ENCODE measurements around the gene FOXJ1.

The FOXJ1 gene

GRCh38 chr17:76119409-76120371, 21.4 kb downstream of the FOXJ1 start:
- H3K9ac ChIP-seq (ENCODE audit: low read length) = no peak overlapping the region
- H3K4me3 ChIP-seq (ENCODE audit: low read length) = no peak overlapping the region
- no peak for TF ChIP-seq CTCF (IDR thresholded peaks at IDR 0.05; ENCODE audit: low read depth, low read length)
- no peak for TF ChIP-seq EZH2phosphoT487 (IDR thresholded peaks at IDR 0.05; ENCODE audit: low read depth)
- H4K20me1 ChIP-seq (ENCODE audit: insufficient read depth, low read length) = no peaks in the 10 kb centered on the region
- H2AFZ ChIP-seq (ENCODE audit: low read depth, low read length) = no peak overlapping the region
- no peak overlapping the region for H3K4me2 ChIP-seq (ENCODE audit: low read length)
- H3K79me2 ChIP-seq (ENCODE audit: low read length) = no peaks in the 10 kb centered on the region
- H3K27me3 ChIP-seq (ENCODE audit: low read depth, low read length) = no peaks in the 10 kb centered on the region
- H3K36me3 ChIP-seq (replicated peaks; ENCODE audit: low read depth, low read length) = no peaks in the 10 kb centered on the region
- peaks cover 3% of the 10 kb centered on the region; the same call in 1 of the 2 replicates for H3K4me1 ChIP-seq (ENCODE audit: low read length)
- no peak overlapping the region for H3K27ac ChIP-seq (ENCODE audit: low read length)
- H3K9me3 ChIP-seq (ENCODE audit: insufficient read depth, low read length) = no peaks in the 10 kb centered on the region

GRCh38 chr17:76115138-76115754, 25.8 kb downstream of the FOXJ1 start:
- Histone ChIP-seq H3K4me3 (ENCODE audit: low read length) (no peak overlapping the region), H3K27me3 (ENCODE audit: low read depth, low read length) (no peaks in the 10 kb centered on the region), H3K27ac (ENCODE audit: low read length) (no peak overlapping the region), H2AFZ (ENCODE audit: low read depth, low read length) (no peak overlapping the region), H3K9me3 (ENCODE audit: insufficient read depth, low read length) (no peaks in the 10 kb centered on the region), H4K20me1 (ENCODE audit: insufficient read depth, low read length) (no peaks in the 10 kb centered on the region), H3K36me3 (replicated peaks; ENCODE audit: low read depth, low read length) (no peaks in the 10 kb centered on the region), H3K4me1 (ENCODE audit: low read length) (no peaks in the 10 kb centered on the region), H3K9ac (ENCODE audit: low read length) (no peak overlapping the region), H3K79me2 (ENCODE audit: low read length) (no peaks in the 10 kb centered on the region), H3K4me2 (ENCODE audit: low read length) (no peak overlapping the region)
- TF ChIP-seq CTCF (IDR thresholded peaks at IDR 0.05; ENCODE audit: low read depth, low read length) = no peak
- TF ChIP-seq EZH2phosphoT487 (IDR thresholded peaks at IDR 0.05; ENCODE audit: low read depth) = no peak

GRCh38 chr17:76111956-76112355, 29.1 kb downstream of the FOXJ1 start:
- Histone ChIP-seq H3K9ac (ENCODE audit: low read length) (no peak overlapping the region), H3K27ac (ENCODE audit: low read length) (no peak overlapping the region), H3K27me3 (ENCODE audit: low read depth, low read length) (no peaks in the 10 kb centered on the region), H3K4me3 (ENCODE audit: low read length) (no peak overlapping the region), H4K20me1 (ENCODE audit: insufficient read depth, low read length) (no peaks in the 10 kb centered on the region), H2AFZ (ENCODE audit: low read depth, low read length) (no peak overlapping the region), H3K36me3 (replicated peaks; ENCODE audit: low read depth, low read length) (no peaks in the 10 kb centered on the region), H3K4me2 (ENCODE audit: low read length) (no peak overlapping the region), H3K4me1 (ENCODE audit: low read length) (no peaks in the 10 kb centered on the region), H3K9me3 (ENCODE audit: insufficient read depth, low read length) (no peaks in the 10 kb centered on the region), H3K79me2 (ENCODE audit: low read length) (no peaks in the 10 kb centered on the region)
- TF ChIP-seq EZH2phosphoT487 (IDR thresholded peaks at IDR 0.05; ENCODE audit: low read depth) (no peak), CTCF (IDR thresholded peaks at IDR 0.05; ENCODE audit: low read depth, low read length) (no peak)

GRCh38 chr17:76107509-76107908, 33.5 kb downstream of the FOXJ1 start:
- peaks cover 10% of the 10 kb centered on the region for H3K79me2 ChIP-seq (ENCODE audit: low read length)
- H3K27ac ChIP-seq (ENCODE audit: low read length) = no peak overlapping the region
- TF ChIP-seq CTCF (IDR thresholded peaks at IDR 0.05; ENCODE audit: low read depth, low read length) (peak; percentile 37; the same call in 1 of the 2 replicates), EZH2phosphoT487 (IDR thresholded peaks at IDR 0.05; ENCODE audit: low read depth) (no peak)
- no peaks in the 10 kb centered on the region for H3K36me3 ChIP-seq (replicated peaks; ENCODE audit: low read depth, low read length)
- H3K9ac ChIP-seq (ENCODE audit: low read length) = no peak overlapping the region
- no peak overlapping the region for H3K4me3 ChIP-seq (ENCODE audit: low read length)
- no peak overlapping the region for H3K4me2 ChIP-seq (ENCODE audit: low read length)
- peaks cover 10% of the 10 kb centered on the region for H3K4me1 ChIP-seq (ENCODE audit: low read length)
- no peaks in the 10 kb centered on the region for H3K27me3 ChIP-seq (ENCODE audit: low read depth, low read length)
- H3K9me3 ChIP-seq (ENCODE audit: insufficient read depth, low read length) = no peaks in the 10 kb centered on the region
- no peaks in the 10 kb centered on the region for H4K20me1 ChIP-seq (ENCODE audit: insufficient read depth, low read length)
- H2AFZ ChIP-seq (ENCODE audit: low read depth, low read length) = no peak overlapping the region
